Middle frontal gyrus (tissue), 1 donor: Measurements from ENCODE around the gene TNMD.

Source experiments
- DNase-seq: peaks from one replicate; pipeline ENCODE4 v3.0.0-alpha.2; 2015; ENCODE audit warnings: low spot score; ENCODE audit errors: extremely low spot score

Gene TNMD

DNA sequence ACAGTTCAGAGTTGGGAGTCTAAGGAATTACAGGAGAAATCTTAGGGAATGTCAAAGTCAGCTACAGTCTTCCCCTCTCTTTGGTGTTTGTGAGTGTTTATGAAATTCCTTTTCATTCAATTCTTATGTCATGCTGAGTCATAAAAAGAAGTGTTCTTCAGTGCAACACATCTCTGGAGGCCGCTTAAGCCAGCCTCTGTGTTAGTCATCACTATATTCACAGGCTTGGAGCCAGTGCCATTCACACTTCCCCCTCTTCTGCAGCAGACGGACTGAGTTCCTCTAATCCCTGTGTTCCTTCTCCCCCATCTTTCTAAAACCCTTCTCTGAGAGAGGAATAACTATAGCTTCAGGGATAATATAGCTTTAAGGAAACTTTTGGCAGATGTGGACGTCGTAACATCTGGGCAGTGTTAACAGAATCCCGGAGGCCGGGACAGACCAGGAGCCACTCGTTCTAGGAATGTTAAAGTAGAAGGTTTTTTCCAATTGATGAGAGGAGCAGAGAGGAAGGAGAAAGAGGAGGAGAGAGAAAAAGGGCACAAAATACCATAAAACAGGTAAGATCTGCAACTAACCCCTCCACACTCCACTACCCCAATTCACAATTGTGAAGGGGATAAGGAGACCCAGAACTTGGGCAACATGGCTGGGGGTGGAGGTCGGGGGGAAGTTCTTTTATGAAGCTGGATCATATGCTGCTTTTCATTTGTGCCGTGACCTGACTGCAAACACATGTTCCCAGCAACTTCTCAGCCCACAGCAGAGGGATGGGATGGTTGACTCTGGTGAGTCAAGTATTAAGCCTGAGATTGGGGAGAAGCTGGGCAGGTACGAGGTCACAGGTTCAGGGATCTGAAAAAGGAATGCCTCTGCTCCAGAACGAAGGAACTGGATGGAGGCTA is 59.5 kb downstream of the TNMD start, which contains the start of gene SRPX2:
Gene SRPX2, plus strand, starts transcription at position 244 of the 905 bp plus-strand sequence. CDS start 2,124 bp downstream, outside the sequence.
- no peak for DNase-seq

DNA sequence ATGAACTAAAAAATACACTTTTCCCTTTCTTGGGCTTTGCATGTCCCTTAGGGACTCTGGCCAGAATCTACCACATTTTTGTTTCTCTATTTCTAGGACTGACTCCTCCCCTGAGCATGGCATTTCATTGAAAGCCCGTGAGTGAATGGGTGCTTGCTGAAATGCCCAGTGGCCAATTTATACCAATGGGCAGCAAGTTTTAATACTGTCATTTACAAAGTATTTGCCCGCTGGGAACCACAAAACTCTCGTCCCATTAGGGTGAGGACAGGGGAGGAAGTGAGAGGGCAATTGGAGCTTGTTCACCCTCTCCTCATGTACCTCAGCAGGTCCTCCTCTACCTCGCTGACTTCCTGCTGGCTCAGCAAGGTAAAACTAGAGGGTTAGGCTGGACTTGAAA is 60.4 kb downstream of the TNMD start:
- DNase-seq, result no peak

DNA sequence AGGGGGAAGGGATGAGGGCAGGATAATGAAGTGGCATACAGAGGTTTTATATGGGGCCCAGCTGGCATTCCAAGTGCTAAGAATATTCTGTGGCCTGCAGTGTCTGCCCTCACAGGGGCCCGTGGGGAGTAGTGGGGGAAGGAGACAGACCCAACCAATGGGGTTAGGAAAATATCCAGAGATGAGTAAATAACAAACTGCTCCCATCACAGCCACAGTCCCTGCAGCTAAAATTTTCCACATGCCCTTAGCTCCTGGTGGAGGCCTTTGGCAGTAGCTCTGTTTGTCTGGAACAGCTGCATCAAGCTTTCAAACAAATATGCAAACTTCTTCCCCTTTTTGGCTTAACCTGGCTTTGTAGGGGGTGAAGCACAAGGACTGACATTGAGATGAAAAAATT is 62.4 kb downstream of the TNMD start:
- no peak for DNase-seq

DNA sequence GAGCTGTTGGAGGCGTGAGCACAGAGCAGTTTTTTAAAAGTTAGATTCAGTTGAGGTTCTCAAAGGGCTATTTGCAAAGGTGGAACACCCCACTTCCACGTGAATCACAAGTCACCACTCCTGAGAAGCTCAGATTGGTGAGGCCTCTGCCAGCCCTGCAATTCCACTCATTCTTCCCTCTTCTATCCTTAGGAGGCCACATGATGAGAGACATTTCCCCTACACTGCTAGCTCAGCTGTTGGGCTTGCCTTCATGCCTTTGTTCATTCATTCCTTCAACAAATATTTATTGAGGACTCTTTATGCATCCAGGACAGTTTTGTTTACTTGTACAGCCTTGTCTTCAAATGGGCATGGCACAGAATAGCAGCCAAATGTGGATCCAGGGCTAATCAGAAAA is 63.0 kb downstream of the TNMD start:
- DNase-seq, result no peak

DNA sequence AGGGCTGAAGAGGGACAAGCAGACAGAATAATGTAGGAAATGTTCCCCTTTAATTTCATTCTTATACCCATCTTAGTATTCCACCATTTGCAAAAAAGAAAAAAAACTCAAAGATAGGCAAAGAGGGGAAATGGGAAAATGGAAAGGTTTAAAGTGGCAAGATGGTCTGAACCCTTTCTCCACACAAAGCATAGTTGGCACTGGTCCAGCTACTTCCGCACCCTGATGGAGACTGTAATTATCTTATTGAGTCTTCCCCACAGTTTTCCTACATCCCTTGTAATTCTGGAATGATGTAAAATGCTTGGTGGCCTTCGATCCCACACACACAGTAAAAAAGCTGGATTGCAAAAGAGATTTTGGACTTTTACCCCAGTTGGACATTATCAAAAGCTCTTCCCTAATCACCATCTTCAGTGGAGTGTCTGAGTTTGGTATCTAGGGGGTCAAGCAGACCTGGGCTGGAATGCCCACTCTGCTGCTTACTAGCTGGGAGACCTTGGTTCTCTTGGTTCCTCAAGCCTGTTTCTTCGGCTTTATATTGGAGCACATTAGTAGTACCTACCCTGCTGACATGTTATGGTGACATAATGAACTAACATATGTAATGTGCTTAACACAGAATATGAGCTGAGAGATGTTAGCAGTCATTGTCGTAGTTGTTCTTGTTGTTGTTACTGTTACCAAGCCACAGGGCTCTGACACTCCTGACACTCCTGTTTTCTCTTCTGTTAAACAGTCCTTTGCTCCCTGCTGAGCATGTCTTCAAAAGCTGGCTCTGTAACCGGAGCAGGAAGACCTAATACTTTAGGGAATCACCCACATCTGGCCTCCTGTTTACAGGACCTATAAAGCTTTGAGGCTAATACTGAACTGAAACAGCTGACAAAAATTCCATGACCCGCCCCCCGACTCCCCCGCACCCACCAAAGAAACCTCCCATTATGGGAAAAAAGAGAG is 64.0 kb downstream of the TNMD start:
- no peak for DNase-seq
